GM18951 (cell line): ENCODE measurements around the gene EVI5.

Experiments used
- POLR2A ChIP-seq: IDR thresholded peaks from 4 replicates; pipeline ENCODE4 v1.6.1; 2011; ENCODE audit warnings: mild to moderate bottlenecking; ENCODE audit not compliant: insufficient read length, insufficient read depth; ENCODE audit errors: extremely low read depth
- in situ Hi-C: fragments of 300-500 bp; cut with MboI; formaldehyde crosslinking; loops from one replicate; pipeline ENCODE4 v1.12.0; 2022; ENCODE audit warnings: low sequenced_read_pairs, mixed read lengths, inconsistent platforms; ENCODE audit not compliant: unreplicated experiment

The EVI5 gene

DNA sequence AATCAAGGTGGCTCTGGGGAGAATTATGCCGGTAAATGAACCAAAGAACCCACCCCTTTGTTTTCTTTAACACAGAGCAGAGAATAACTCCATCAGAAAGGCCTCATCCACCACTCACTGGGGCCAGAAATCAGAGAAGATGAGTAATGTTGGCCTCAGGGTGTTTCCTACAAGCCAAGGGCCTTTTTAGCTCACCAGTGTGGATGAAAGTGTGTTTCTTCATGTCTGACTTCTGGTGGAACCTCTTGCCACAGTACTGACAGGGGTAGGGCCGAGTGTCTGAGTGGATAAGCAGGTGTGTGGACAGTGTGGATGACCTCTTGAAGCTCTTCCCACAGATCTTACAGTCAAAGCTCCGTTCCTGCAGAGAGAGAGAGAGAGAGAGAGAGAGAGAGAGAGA, 306.5 kb downstream of the EVI5 start:
- no peak for TF ChIP-seq POLR2A
- in situ Hi-C loops: no loop called here

DNA sequence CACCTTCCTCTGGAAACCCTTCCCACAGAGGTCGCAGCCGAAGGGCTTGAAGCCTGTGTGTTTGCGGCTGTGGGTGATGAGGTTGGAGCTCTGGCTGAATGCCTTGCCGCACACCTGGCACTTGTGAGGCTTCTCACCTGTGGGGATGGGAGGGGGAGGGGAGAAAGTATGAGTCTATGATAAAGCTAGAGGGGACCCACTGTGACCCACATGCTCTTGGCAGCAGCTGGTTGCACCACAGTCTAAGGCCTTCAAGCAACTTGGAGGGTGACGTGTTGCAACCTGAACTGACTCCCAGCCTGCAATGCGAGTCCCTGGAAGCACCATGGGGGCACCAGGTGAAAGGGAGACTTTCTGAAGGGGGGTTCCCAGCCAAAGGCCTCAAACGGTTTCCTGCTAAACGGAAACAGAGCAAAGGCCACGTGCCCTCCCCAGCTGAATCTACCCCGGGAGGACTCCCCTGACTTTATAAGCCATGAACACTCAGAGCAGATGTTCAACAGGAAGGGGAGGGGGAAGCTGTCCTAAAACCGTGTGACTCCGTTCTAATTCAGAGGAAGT, 308.8 kb downstream of the EVI5 start:
- TF ChIP-seq POLR2A: peak; percentile 27
- in situ Hi-C loops: no loop called here

GRCh38 chr1:92475029-92475428, 309.9 kb downstream of the EVI5 start:
- TF ChIP-seq POLR2A: no peak
- in situ Hi-C loops: no loop called here

DNA sequence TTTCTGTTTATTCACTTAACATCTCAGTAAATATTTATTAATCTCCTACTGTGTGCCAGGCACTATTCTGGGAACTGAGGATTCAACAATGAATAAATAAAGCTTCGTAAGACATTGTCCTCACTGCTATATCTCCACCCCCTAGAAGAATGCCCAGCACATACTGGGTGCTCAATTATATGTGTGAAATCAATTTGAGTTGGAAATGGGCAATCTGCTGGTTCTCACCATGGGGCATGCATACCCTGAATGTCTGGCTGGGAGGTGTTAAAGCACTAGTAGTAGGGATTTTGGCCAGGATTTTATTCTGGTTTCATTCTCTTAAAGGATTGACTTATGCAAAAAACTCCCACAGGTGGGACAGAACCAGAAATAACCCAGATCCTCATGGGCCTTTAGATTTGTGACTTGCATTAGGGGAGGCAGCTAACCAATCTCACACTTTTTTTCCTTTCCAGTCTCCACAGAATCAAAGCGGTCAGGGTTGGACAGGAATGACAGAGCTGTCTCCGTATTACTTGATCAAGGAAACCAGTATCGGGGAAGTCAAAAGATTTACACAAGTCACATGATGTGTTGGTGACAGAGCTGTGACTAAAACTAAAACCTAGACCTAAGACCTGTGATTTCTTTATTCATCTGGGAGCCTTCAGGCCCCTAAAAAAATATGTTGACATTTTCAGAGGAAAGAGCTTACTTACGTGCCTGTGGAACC, 311.0 kb downstream of the EVI5 start:
- in situ Hi-C loops: no loop called here

DNA sequence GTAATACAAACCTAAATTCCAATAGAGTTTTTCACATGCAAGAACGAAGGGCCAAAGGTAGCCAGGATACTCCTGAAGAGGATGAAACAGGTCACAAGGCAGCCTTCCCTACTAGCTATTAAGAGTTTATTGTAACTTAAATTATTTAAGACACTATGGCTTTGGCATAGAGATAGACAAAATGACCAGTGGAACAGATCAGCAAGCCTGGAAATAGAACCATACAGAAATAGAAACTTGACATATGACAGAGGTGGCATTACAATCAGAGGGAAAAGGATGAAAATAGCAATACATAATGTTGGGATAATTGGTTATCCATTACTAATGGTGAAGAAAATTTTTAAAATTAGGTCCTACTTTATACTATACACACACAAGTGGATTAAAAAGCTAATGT, 314.7 kb downstream of the EVI5 start:
- in situ Hi-C loops: no loop called here
- TF ChIP-seq POLR2A: no peak

More for the DNA sequence above, 311.0 kb downstream of the EVI5 start:
- TF ChIP-seq POLR2A: no peak

DNA sequence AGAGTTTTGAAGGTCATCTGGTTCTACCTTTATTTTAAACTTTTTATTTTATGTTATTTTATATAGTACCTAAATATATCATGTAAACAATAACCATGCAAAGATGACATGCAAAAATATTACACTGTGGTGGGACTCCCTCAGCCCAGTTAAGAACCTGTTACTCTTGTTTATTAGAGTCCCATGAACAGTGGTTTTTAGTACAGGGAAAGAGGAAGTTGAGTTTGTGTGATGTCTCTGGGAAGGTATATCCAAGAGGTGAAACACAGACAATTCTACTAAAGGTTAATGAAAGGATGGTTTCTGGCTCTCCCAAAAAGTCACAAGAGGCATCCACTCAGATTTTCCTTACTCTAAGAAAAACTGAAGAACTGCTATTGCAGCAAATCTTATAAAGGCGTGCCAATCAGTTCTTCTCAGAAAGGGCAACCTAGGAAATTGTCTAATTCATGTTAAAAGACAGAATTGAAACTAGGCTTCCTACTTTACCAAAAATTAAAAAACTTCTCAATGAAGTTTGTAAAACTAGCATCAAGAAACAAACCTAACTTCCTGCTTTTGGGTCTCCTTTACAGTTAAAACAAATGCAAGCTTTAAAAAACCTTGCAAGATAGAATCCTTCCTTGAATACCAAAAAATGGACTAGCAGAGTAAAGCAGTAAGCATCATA, 318.1 kb downstream of the EVI5 start:
- TF ChIP-seq POLR2A: no peak
- in situ Hi-C loops: loop anchor here (10.0 kb wide), 1 partner anchor 152 kb away; no protein-coding TSS in a partner anchor

DNA sequence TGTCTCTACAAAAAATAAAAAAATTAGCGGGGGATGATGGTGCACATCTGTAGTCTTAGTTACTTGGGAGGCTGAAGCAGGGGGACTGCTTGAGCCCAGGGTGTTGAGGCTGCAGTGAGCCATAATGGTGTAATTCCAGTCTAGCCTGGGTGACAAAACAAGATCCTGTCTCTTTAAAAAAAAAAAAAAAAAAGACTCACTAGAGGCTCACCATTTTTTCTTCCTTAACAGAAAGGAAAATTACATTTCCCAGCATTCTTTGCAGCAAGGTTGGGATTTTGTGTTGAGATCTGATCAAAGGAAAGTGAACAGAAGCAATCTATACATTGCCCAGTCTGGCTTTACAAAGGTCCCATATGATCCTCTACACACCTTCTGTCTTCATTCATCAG, 319.7 kb downstream of the EVI5 start:
- in situ Hi-C loops: loop anchor here (10.0 kb wide), 1 partner anchor 150 kb away; no protein-coding TSS in a partner anchor
- no peak for TF ChIP-seq POLR2A

GRCh38 chr1:92464588-92465255, 320.2 kb downstream of the EVI5 start:
- in situ Hi-C loops: loop anchor here (10.0 kb wide), 1 partner anchor 150 kb away; no protein-coding TSS in a partner anchor
- TF ChIP-seq POLR2A: no peak

- no peak for TF ChIP-seq POLR2A
Measured at GRCh38 chr1:92461364-92462097, 323.4 kb downstream of the EVI5 start.

DNA sequence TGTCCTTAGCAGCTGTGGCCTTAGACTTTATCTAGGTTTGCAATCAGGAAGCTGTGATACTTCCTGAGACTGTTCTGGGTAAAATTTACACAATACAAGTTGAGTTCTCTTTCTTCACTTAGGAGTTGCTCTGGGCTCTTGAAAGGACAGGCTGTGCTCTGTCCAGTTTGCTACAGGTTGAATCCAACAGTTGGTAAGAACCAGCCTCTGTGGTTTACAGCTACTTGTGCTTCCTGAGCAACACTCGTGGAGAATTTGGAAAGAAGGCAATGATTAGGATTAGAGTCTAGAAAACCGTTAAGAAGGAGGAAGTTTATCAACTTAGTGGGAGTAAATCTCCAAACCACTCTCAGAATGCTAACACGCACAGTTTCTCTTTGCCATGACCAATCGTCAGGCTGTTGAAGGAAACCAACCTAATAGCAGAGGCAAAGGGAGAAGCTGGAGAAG, 325.0 kb downstream of the EVI5 start:
- in situ Hi-C loops: loop anchor here (10.0 kb wide), 1 partner anchor 145 kb away; no protein-coding TSS in a partner anchor
- no peak for TF ChIP-seq POLR2A

More at GRCh38 chr1:92461364-92462097, 323.4 kb downstream of the EVI5 start:
- in situ Hi-C loops: loop anchor here (10.0 kb wide), 1 partner anchor 147 kb away; no protein-coding TSS in a partner anchor
